22Rv1 (cell line): ENCODE measurements around the gene BICC1.

Source experiments
- ZFX ChIP-seq: fragments of 450-650 bp; IDR thresholded peaks from 2 replicates; pipeline ENCODE4 v1.6.1; 2017; ENCODE audit warnings: antibody characterized with exemption, borderline replicate concordance
- TF ChIP-seq, protein P1 (sequence below): fragments of 450-650 bp; IDR thresholded peaks from 2 replicates; pipeline ENCODE4 v1.5.1; 2017; ENCODE audit warnings: mild to moderate bottlenecking

DNA sequence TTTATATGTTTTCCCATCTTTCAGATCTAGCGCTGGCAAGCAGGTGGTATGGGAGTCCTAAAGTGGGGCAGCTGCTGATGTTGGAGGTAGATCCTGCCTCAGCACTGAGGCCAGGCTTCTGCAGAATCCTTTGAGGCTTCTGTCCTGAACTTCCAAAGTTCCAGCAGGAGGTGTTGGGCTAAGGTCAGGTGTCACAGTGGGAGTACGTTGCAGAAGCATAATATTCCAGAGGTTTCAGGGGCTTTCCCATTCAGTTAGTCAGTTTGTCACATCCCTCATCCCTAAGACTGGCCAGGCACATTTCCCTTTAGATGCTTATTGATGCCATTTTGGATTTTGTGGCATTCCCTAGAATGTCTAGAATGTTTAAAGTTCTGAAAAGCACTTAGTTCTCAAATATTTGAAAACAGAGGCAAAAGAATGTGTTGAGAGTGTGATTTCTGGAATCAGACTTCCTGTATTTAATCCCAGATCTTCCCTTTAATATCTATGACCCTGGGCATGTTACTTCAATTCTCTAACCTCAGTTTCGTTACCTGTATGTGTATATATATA is 344.7 kb downstream of the BICC1 start:
- TF ChIP-seq, protein P1, sequence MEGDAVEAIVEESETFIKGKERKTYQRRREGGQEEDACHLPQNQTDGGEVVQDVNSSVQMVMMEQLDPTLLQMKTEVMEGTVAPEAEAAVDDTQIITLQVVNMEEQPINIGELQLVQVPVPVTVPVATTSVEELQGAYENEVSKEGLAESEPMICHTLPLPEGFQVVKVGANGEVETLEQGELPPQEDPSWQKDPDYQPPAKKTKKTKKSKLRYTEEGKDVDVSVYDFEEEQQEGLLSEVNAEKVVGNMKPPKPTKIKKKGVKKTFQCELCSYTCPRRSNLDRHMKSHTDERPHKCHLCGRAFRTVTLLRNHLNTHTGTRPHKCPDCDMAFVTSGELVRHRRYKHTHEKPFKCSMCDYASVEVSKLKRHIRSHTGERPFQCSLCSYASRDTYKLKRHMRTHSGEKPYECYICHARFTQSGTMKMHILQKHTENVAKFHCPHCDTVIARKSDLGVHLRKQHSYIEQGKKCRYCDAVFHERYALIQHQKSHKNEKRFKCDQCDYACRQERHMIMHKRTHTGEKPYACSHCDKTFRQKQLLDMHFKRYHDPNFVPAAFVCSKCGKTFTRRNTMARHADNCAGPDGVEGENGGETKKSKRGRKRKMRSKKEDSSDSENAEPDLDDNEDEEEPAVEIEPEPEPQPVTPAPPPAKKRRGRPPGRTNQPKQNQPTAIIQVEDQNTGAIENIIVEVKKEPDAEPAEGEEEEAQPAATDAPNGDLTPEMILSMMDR, result no peak
- no peak for TF ChIP-seq ZFX
